Endodermal cell (in vitro differentiated cells): ENCODE measurements around the gene PLXNB3. TPM values are rescaled to one million over a fixed set of nuclear protein-coding genes. Genes with fewer than 3 reads are reported as not detected.

Experiments used
- DNase-seq: peaks from one replicate; pipeline ENCODE4 v3.0.0-alpha.2; 2017
- H3K27ac ChIP-seq: 2 replicates; pipeline ENCODE4 v1.5.1; 2013; ENCODE audit warnings: mild to moderate bottlenecking, low read depth, low read length, moderate library complexity
- H3K27me3 ChIP-seq: 2 replicates; pipeline ENCODE4 v1.6.1; 2013; ENCODE audit warnings: mild to moderate bottlenecking, low read length, moderate library complexity; ENCODE audit not compliant: insufficient read depth, control insufficient read depth, poor library complexity, severe bottlenecking
- H3K36me3 ChIP-seq: 2 replicates; pipeline ENCODE4 v1.7.0; 2013; ENCODE audit warnings: mild to moderate bottlenecking, low read length, moderate library complexity; ENCODE audit not compliant: control insufficient read depth, insufficient read depth
- H3K4me1 ChIP-seq: one replicate; pipeline ENCODE4 v1.7.0; 2013; ENCODE audit warnings: low read length; ENCODE audit not compliant: control insufficient read depth, insufficient read depth
- H3K4me3 ChIP-seq: 2 replicates; pipeline ENCODE4 v1.5.1; 2013; ENCODE audit warnings: mild to moderate bottlenecking, low read length, moderate library complexity
- H3K9ac ChIP-seq: 2 replicates; pipeline ENCODE4 v1.6.1; 2013; ENCODE audit warnings: mild to moderate bottlenecking, low read length, moderate library complexity; ENCODE audit not compliant: poor library complexity, severe bottlenecking; ENCODE audit errors: extremely low read depth
- H3K9me3 ChIP-seq: 2 replicates; pipeline ENCODE4 v1.6.1; 2013; ENCODE audit warnings: mild to moderate bottlenecking, low read length, moderate library complexity; ENCODE audit not compliant: control insufficient read depth
- H3K27ac Mint-ChIP-seq: 2 replicates; pipeline ENCODE4 v1.8.0; 2020; ENCODE audit warnings: mixed read lengths
- H3K27me3 Mint-ChIP-seq: 2 replicates; pipeline ENCODE4 v1.8.0; 2021; ENCODE audit warnings: mild to moderate bottlenecking, mixed read lengths; ENCODE audit not compliant: insufficient read depth
- H3K36me3 Mint-ChIP-seq: 2 replicates; pipeline ENCODE4 v1.8.0; 2020; ENCODE audit warnings: low read depth, mixed read lengths
- H3K4me1 Mint-ChIP-seq: 2 replicates; pipeline ENCODE4 v1.8.0; 2020; ENCODE audit warnings: mixed read lengths
- H3K4me3 Mint-ChIP-seq: 2 replicates; pipeline ENCODE4 v1.8.0; 2020; ENCODE audit warnings: mild to moderate bottlenecking, moderate library complexity, mixed read lengths
- H3K9me3 Mint-ChIP-seq: 2 replicates; pipeline ENCODE4 v1.8.0; 2020; ENCODE audit warnings: mild to moderate bottlenecking, mixed read lengths
- CTCF ChIP-seq: fragments of 200-600 bp; sonication (generic); conservative IDR thresholded peaks from 2 replicates; pipeline ENCODE4 v1.5.0; 2021; ENCODE audit warnings: antibody characterized with exemption, mild to moderate bottlenecking
- WGBS, 2 experiments: methylation state at CpG; one replicate each; pipeline versions ENCODE4 v1.1.5 to v1.1.7; 2013; ENCODE audit warnings: missing lambda C conversion rate in 2 of 2, mixed read lengths in 1 of 2; ENCODE audit not compliant: insufficient coverage in 1 of 2, insufficient read length in 1 of 2; 5-methylcytosine and 5-hydroxymethylcytosine counted together
- total RNA-seq, 2 donors: library from RNA; stranded (reverse); fragmentation: NEBNext Ultra II Directional in 1 of 2; extraction: Animal tissue kit (Norgen Biotek cat#: 25700) in 1 of 2; gene quantifications; 2 replicates in 1 of 2; 3 replicates in 1 of 2; pipeline ENCODE4 v1.2.1, GENCODE V29; 2021

PLXNB3 gene
- total RNA-seq, 2 donors from 2014 or later: 1.1 TPM

GRCh38 chrX:153821066-153821465 is 57.0 kb downstream of the PLXNB3 start:
- H3K9ac ChIP-seq: no peak overlapping the region
- peaks cover 3% of the 10 kb centered on the region for H3K4me1 Mint-ChIP-seq
- H3K27ac ChIP-seq: no peak overlapping the region
- no peak for DNase-seq
- H3K4me3 Mint-ChIP-seq: no peak overlapping the region
- H3K36me3 Mint-ChIP-seq: no peaks in the 10 kb centered on the region
- no peak for TF ChIP-seq CTCF
- peak overlapping the region; percentile 26 for H3K27ac Mint-ChIP-seq
- peaks cover 71% of the 10 kb centered on the region for H3K9me3 Mint-ChIP-seq
- H3K4me3 ChIP-seq: no peak overlapping the region
- no peaks in the 10 kb centered on the region for H3K36me3 ChIP-seq
- no peaks in the 10 kb centered on the region for H3K27me3 Mint-ChIP-seq
- H3K27me3 ChIP-seq: no peaks in the 10 kb centered on the region
- WGBS, 2 experiments: 84 to 93% methylated on average over 2 to 9 of the region's 9 CpGs
- H3K4me1 ChIP-seq: no peaks in the 10 kb centered on the region
- H3K9me3 ChIP-seq: no peaks in the 10 kb centered on the region

- no peak overlapping the region for H3K9ac ChIP-seq
- H3K27me3 ChIP-seq: no peaks in the 10 kb centered on the region
- no peak for TF ChIP-seq CTCF
- H3K4me3 ChIP-seq: no peak overlapping the region
- no peaks in the 10 kb centered on the region for H3K9me3 ChIP-seq
- H3K36me3 ChIP-seq: no peaks in the 10 kb centered on the region
- peaks cover 67% of the 10 kb centered on the region for H3K9me3 Mint-ChIP-seq
- WGBS, 2 experiments: 98 to 100% methylated on average over 4 to 10 of the region's 10 CpGs
- H3K4me1 ChIP-seq: no peaks in the 10 kb centered on the region
- no peak overlapping the region for H3K4me3 Mint-ChIP-seq
- DNase-seq: peak; percentile 29
- H3K36me3 Mint-ChIP-seq: peaks cover 5% of the 10 kb centered on the region
- H3K4me1 Mint-ChIP-seq: peaks cover 15% of the 10 kb centered on the region
- H3K27ac ChIP-seq: no peak overlapping the region
- H3K27me3 Mint-ChIP-seq: no peaks in the 10 kb centered on the region
- no peak overlapping the region for H3K27ac Mint-ChIP-seq
Observed at GRCh38 chrX:153824348-153824747, 60.3 kb downstream of the PLXNB3 start.

- TF ChIP-seq CTCF: no peak
- peaks cover 12% of the 10 kb centered on the region for H3K4me1 Mint-ChIP-seq
- WGBS, 2 experiments: 93 to 100% methylated on average over 2 to 8 of the region's 8 CpGs
Observed at GRCh38 chrX:153825042-153825441, 61.0 kb downstream of the PLXNB3 start.

More at GRCh38 chrX:153825042-153825441, 61.0 kb downstream of the PLXNB3 start:
- Histone ChIP-seq H3K4me1 (no peaks in the 10 kb centered on the region), H3K9me3 (no peaks in the 10 kb centered on the region), H3K9ac (no peak overlapping the region), H3K27me3 (no peaks in the 10 kb centered on the region), H3K4me3 (no peak overlapping the region), H3K36me3 (no peaks in the 10 kb centered on the region), H3K27ac (no peak overlapping the region)
- peaks cover 61% of the 10 kb centered on the region for H3K9me3 Mint-ChIP-seq
- DNase-seq: peak; percentile 40
- no peaks in the 10 kb centered on the region for H3K27me3 Mint-ChIP-seq
- peaks cover 5% of the 10 kb centered on the region for H3K36me3 Mint-ChIP-seq
- H3K4me3 Mint-ChIP-seq: no peak overlapping the region
- no peak overlapping the region for H3K27ac Mint-ChIP-seq

Other genes with a start within 250 kb of the PLXNB3 start
- gene ATP2B3, start 246.6 kb upstream of the PLXNB3 start, total RNA-seq: not detected
- gene CCNQ, start 165.1 kb upstream of the PLXNB3 start, total RNA-seq: 10 to 100 TPM; 17.1 to 20.8 TPM
- under 1 TPM; 0.18 to 0.31 TPM for gene DUSP9, start 117.0 kb upstream of the PLXNB3 start, total RNA-seq
- 10 to 100 TPM in 1 of 2 donors, 1 to 10 TPM in 1; 2.8 to 12.9 TPM for gene PNCK, start 90.4 kb upstream of the PLXNB3 start, total RNA-seq
- gene SLC6A8, start 76.3 kb upstream of the PLXNB3 start, total RNA-seq: 100 to 1,000 TPM in 1 of 2 donors, 10 to 100 TPM in 1; 57.6 to 121 TPM
- 100 to 1,000 TPM; 192 to 206 TPM for gene BCAP31, start 39.9 kb upstream of the PLXNB3 start, total RNA-seq
- gene ABCD1, start 39.4 kb upstream of the PLXNB3 start, total RNA-seq: 10 to 100 TPM; 17.9 to 18.2 TPM
- not detected for gene SRPK3, start 16.8 kb downstream of the PLXNB3 start, total RNA-seq
- 10 to 100 TPM; 39.5 to 45.0 TPM for gene IDH3G, start 30.1 kb downstream of the PLXNB3 start, total RNA-seq
- gene SSR4, start 30.4 kb downstream of the PLXNB3 start, total RNA-seq: 100 to 1,000 TPM; 220 to 236 TPM
- 10 to 100 TPM; 30.1 to 68.3 TPM for gene PDZD4, start 66.3 kb downstream of the PLXNB3 start, total RNA-seq
- 10 to 100 TPM in 1 of 2 donors, 1 to 10 TPM in 1; 7.5 to 29.0 TPM for gene L1CAM, start 121.9 kb downstream of the PLXNB3 start, total RNA-seq
- gene AVPR2, start 140.4 kb downstream of the PLXNB3 start, total RNA-seq: not detected
- gene ARHGAP4, start 162.0 kb downstream of the PLXNB3 start, total RNA-seq: 10 to 100 TPM; 56.0 to 65.0 TPM
- gene NAA10, start 170.8 kb downstream of the PLXNB3 start, total RNA-seq: 10 to 100 TPM; 91.6 to 99.3 TPM
- 10 to 100 TPM; 12.0 to 17.5 TPM for gene RENBP, start 180.4 kb downstream of the PLXNB3 start, total RNA-seq
- gene HCFC1, start 207.6 kb downstream of the PLXNB3 start, total RNA-seq: 100 to 1,000 TPM in 1 of 2 donors, 10 to 100 TPM in 1; 93.4 to 112 TPM
- 1 to 10 TPM; 4.8 to 8.1 TPM for gene TMEM187, start 208.5 kb downstream of the PLXNB3 start, total RNA-seq